OCI-LY3 (cell line): Measurements from ENCODE around the gene SPOP.
"Not testable (repeated sequence)": the region's sequence is repeated elsewhere in the genome, so short reads cannot be mapped to it uniquely, and the experiment has no call there.

Experiments
- H2AFZ ChIP-seq: fragments of 200-600, 300-600 bp; shearing (Covaris generic); 2 replicates; pipeline ENCODE4 v1.6.0; 2014; ENCODE audit warnings: antibody characterized with exemption, low read depth, low read length
- H3K27ac ChIP-seq: fragments of 200-600, 300-600 bp; sonication (generic); 2 replicates; pipeline ENCODE4 v1.5.1; 2014; ENCODE audit warnings: mild to moderate bottlenecking, low read length, moderate library complexity, mixed read lengths
- H3K27me3 ChIP-seq: fragments of 200-600, 300-600 bp; sonication (generic); 2 replicates; pipeline ENCODE4 v1.6.1; 2014; ENCODE audit warnings: low read depth, low read length, mixed read lengths
- H3K36me3 ChIP-seq: fragments of 200-600, 300-600 bp; sonication (generic); replicated peaks from 2 replicates; pipeline ENCODE3; 2014; ENCODE audit warnings: low read depth, low read length, mixed read lengths
- H3K4me1 ChIP-seq: fragments of 300-600, 200-600 bp; sonication (generic); 2 replicates; pipeline ENCODE4 v1.6.1; 2014; ENCODE audit warnings: low read length, mixed read lengths
- H3K4me2 ChIP-seq: fragments of 200-600, 300-600 bp; sonication (generic); 2 replicates; pipeline ENCODE4 v1.6.1; 2014; ENCODE audit warnings: low read length, mixed read lengths
- H3K4me3 ChIP-seq: fragments of 300-600, 200-600 bp; sonication (generic); 2 replicates; pipeline ENCODE4 v1.5.1; 2014; ENCODE audit warnings: antibody characterized with exemption, mild to moderate bottlenecking, low read length, moderate library complexity
- H3K79me2 ChIP-seq: fragments of 300-600, 200-600 bp; shearing (Covaris generic); 2 replicates; pipeline ENCODE4 v1.6.1; 2014; ENCODE audit warnings: mild to moderate bottlenecking, low read length, mixed read lengths
- H3K9ac ChIP-seq: fragments of 300-600, 200-600 bp; shearing (Covaris generic); 2 replicates; pipeline ENCODE4 v1.6.0; 2014; ENCODE audit warnings: mild to moderate bottlenecking, low read length, moderate library complexity
- H3K9me3 ChIP-seq: fragments of 200-600, 300-600 bp; shearing (Covaris generic); 2 replicates; pipeline ENCODE4 v1.6.1; 2014; ENCODE audit warnings: low read length, mixed read lengths; ENCODE audit not compliant: insufficient read depth
- H4K20me1 ChIP-seq: fragments of 200-600, 300-600 bp; sonication (generic); 2 replicates; pipeline ENCODE4 v1.6.1; 2016; ENCODE audit warnings: low read length, mixed read lengths; ENCODE audit not compliant: insufficient read depth
- EZH2phosphoT487 ChIP-seq: fragments of 200-600 bp; shearing (Covaris generic); IDR thresholded peaks from 2 replicates; pipeline ENCODE4 v1.6.1; 2018; ENCODE audit warnings: antibody characterized with exemption, mixed run types, low read depth
- TF ChIP-seq, protein P1 (sequence below): fragments of 200-600, 300-600 bp; sonication (generic); IDR thresholded peaks from 2 replicates; pipeline ENCODE4 v1.5.1; 2014; ENCODE audit warnings: antibody characterized with exemption, low read length, low read depth

SPOP gene

DNA sequence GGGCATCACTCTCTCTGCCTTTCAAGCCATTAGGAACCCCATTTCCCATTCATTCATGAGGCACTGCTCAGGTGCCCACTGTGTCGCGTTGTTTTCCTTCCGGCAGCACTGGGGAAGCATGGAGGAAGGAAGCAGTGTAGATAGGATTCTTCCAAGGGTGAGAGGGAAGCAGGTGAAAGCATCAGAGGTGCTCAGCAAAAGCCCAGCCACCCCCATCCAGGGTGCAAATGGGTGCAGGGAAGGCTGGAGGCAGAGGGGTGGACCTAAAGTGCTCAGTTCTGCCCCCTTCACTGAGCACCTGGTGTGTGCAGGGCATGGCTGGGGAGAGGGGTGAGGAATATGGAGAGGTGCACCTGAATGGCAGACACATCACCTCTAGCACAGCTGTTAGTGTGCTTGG lies 105.7 kb downstream of the SPOP start:
- Histone ChIP-seq H3K4me2 (no peak overlapping the region), H3K4me3 (no peak overlapping the region), H3K79me2 (no peaks in the 10 kb centered on the region), H2AFZ (no peak overlapping the region), H4K20me1 (no peaks in the 10 kb centered on the region), H3K27me3 (peaks cover 30% of the 10 kb centered on the region), H3K9ac (no peak overlapping the region), H3K4me1 (peaks cover 7% of the 10 kb centered on the region), H3K9me3 (no peaks in the 10 kb centered on the region), H3K27ac (no peak overlapping the region), H3K36me3 (no peaks in the 10 kb centered on the region)
- TF ChIP-seq, protein P1, sequence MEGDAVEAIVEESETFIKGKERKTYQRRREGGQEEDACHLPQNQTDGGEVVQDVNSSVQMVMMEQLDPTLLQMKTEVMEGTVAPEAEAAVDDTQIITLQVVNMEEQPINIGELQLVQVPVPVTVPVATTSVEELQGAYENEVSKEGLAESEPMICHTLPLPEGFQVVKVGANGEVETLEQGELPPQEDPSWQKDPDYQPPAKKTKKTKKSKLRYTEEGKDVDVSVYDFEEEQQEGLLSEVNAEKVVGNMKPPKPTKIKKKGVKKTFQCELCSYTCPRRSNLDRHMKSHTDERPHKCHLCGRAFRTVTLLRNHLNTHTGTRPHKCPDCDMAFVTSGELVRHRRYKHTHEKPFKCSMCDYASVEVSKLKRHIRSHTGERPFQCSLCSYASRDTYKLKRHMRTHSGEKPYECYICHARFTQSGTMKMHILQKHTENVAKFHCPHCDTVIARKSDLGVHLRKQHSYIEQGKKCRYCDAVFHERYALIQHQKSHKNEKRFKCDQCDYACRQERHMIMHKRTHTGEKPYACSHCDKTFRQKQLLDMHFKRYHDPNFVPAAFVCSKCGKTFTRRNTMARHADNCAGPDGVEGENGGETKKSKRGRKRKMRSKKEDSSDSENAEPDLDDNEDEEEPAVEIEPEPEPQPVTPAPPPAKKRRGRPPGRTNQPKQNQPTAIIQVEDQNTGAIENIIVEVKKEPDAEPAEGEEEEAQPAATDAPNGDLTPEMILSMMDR = no peak
- no peak for TF ChIP-seq EZH2phosphoT487

DNA sequence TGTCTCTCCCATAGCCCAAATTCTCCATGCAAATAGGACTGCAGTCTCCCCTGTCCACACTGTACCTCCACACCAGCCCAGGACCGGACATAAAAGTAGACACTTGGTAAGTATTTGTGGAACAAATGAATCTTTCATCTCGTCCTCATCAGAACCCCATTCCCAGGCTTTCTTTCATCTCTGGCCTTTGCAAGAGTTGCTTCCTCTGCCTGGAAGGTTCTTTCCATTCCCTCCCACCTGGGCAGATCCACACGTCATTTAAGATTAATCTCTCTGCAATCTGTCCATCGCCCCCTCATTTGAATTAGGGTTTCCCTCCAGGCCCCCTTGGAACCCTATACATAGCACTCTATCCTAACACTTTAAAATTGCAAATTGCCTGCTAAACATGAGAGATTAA lies 106.1 kb downstream of the SPOP start:
- no peak overlapping the region for H3K27ac ChIP-seq
- H3K79me2 ChIP-seq = no peaks in the 10 kb centered on the region
- H3K4me1 ChIP-seq = peaks cover 7% of the 10 kb centered on the region; the same call in 1 of the 2 replicates
- no peak overlapping the region for H3K4me2 ChIP-seq
- H3K27me3 ChIP-seq = peaks cover 30% of the 10 kb centered on the region
- H3K4me3 ChIP-seq = no peak overlapping the region
- no peak for TF ChIP-seq EZH2phosphoT487
- H4K20me1 ChIP-seq = no peaks in the 10 kb centered on the region
- H2AFZ ChIP-seq = no peak overlapping the region
- no peaks in the 10 kb centered on the region for H3K9me3 ChIP-seq
- no peaks in the 10 kb centered on the region for H3K36me3 ChIP-seq
- H3K9ac ChIP-seq = no peak overlapping the region

DNA sequence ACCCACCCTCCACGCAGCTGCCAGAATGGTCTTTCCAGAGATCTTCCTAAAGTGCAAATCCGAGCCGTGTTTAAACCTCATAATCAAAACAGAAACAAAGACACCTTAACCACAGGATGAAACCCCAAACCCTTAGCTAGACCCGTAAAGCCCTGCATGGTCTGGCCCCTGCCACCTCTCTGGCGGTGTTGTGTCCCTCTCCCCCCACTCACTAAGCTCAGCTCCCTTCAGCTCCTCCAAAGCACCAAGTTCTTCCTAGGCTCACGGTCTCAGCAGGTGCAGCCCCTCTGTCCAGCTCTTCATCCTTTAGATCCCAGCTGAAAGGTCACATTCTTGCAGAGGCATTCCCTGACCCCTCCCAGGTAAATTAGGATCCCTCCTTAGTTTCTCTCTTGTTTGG lies 106.6 kb downstream of the SPOP start:
- peaks cover 30% of the 10 kb centered on the region for H3K27me3 ChIP-seq

DNA sequence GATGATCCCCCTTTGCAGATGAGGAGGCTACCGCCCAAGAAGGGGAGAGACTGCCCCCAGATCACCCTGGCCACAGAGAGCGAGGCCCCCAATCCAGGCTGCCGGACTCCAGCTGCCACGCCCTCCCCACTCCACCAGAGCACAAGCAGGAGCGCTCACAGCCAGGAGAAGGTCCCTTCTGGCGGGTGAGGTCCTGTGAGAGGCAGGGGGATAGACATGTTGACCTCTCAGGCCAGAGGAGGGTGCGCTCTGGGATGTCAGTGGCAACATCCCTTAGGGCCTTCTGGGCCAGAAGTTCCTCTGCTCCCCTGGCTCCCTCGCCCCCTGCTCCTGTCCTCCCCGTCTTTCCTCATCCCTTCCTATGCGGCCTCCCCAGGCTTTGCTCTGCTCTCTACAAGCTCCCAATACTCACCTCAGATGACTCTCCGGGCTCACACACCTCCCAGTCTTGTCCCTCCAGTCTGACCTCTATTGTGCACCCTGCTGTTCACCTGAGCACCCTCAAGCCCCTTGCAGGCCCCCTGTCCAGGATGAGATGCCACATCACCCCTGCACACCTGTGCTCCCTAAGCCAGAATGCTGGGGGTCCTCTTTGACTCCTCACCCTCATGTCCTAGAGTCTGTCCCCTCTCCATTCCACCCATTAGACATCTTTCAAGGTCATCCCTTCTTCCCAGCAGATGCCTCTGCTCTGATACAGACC lies 107.2 kb downstream of the SPOP start:
- no peaks in the 10 kb centered on the region for H3K36me3 ChIP-seq
- peak overlapping the region; percentile 30; the same call in 1 of the 2 replicates for H3K9ac ChIP-seq
- peaks cover 33% of the 10 kb centered on the region for H3K27me3 ChIP-seq
- no peaks in the 10 kb centered on the region for H3K79me2 ChIP-seq
- TF ChIP-seq, protein P1 = no peak
- TF ChIP-seq EZH2phosphoT487 = no peak
- peak overlapping the region; percentile 90 for H2AFZ ChIP-seq
- H3K4me2 ChIP-seq = peak overlapping the region; percentile 82
- H4K20me1 ChIP-seq = no peaks in the 10 kb centered on the region
- H3K27ac ChIP-seq = no peak overlapping the region
- H3K4me1 ChIP-seq = peaks cover 14% of the 10 kb centered on the region
- peak overlapping the region; percentile 82 for H3K4me3 ChIP-seq
- no peaks in the 10 kb centered on the region for H3K9me3 ChIP-seq

More for the DNA sequence above, 106.6 kb downstream of the SPOP start:
- Histone ChIP-seq H3K4me1 (peaks cover 8% of the 10 kb centered on the region; the same call in 1 of the 2 replicates), H3K4me3 (no peak overlapping the region), H3K9me3 (no peaks in the 10 kb centered on the region), H4K20me1 (no peaks in the 10 kb centered on the region), H3K79me2 (no peaks in the 10 kb centered on the region), H3K36me3 (no peaks in the 10 kb centered on the region), H3K9ac (no peak overlapping the region), H3K27ac (no peak overlapping the region), H3K4me2 (0 out of 2 replicates have a peak overlapping the region, but pooled peaks have one; percentile 13), H2AFZ (no peak overlapping the region)
- TF ChIP-seq, protein P1 = no peak
- no peak for TF ChIP-seq EZH2phosphoT487

GRCh38 chr17:49568695-49569047 lies 109.2 kb downstream of the SPOP start:
- not testable (repeated sequence) for H3K4me3 ChIP-seq, H3K9me3 ChIP-seq, H3K36me3 ChIP-seq, H4K20me1 ChIP-seq, H3K9ac ChIP-seq, H3K79me2 ChIP-seq, H2AFZ ChIP-seq, H3K4me2 ChIP-seq, H3K27ac ChIP-seq
- Histone ChIP-seq H3K27me3 (peaks cover 34% of the 10 kb centered on the region), H3K4me1 (peaks cover 14% of the 10 kb centered on the region)
